Fibroblast of lung (primary cell): ENCODE results near the gene COL9A3. TPM values are rescaled to one million over a fixed set of nuclear protein-coding genes. Genes with fewer than 3 reads are reported as not detected.

ENCODE experiments used
- DNase-seq, 2 donors: peaks; one replicate each; pipeline versions ENCODE4 v3.0.0 to v3.0.0-alpha.2; 2010; ENCODE audit warnings: low read depth in 2 of 2
- H2AFZ ChIP-seq: 2 replicates; pipeline ENCODE4 v1.5.1; 2012; ENCODE audit warnings: low read length, control low read depth, inconsistent platforms
- H3K27ac ChIP-seq: 2 replicates; pipeline ENCODE4 v1.5.1; 2011; ENCODE audit warnings: low read length, control low read depth; ENCODE audit not compliant: insufficient read depth
- H3K27me3 ChIP-seq: 2 replicates; pipeline ENCODE4 v1.5.1; 2011; ENCODE audit warnings: mild to moderate bottlenecking, low read length; ENCODE audit not compliant: control insufficient read depth, insufficient read depth
- H3K36me3 ChIP-seq: 2 replicates; pipeline ENCODE4 v1.5.1; 2011; ENCODE audit warnings: low read length; ENCODE audit not compliant: control insufficient read depth, insufficient read depth
- H3K4me1 ChIP-seq: 2 replicates; pipeline ENCODE4 v1.5.1; 2011; ENCODE audit warnings: low read length; ENCODE audit not compliant: control insufficient read depth, insufficient read depth; ENCODE audit errors: extremely low read depth
- H3K4me2 ChIP-seq: 2 replicates; pipeline ENCODE4 v1.5.1; 2011; ENCODE audit warnings: low read length, control low read depth; ENCODE audit not compliant: insufficient read depth; ENCODE audit errors: extremely low read depth
- H3K4me3 ChIP-seq, 4 experiments: fragments of 200-600 bp in 1 of 4; sonication (generic) in 1 of 4; replicated peaks in 1 of 4; 2 replicates each; pipeline ENCODE4 v1.5.1; 2011 to 2016; ENCODE audit warnings: low read length in 4 of 4, low read depth in 3 of 4, mild to moderate bottlenecking in 3 of 4, control low read depth in 2 of 4, inconsistent platforms in 1 of 4, mixed read lengths in 1 of 4; ENCODE audit not compliant: insufficient read depth in 1 of 4; ENCODE audit errors: control extremely low read depth in 1 of 4
- H3K79me2 ChIP-seq: 2 replicates; pipeline ENCODE4 v1.5.1; 2012; ENCODE audit warnings: mild to moderate bottlenecking, low read length, inconsistent platforms; ENCODE audit not compliant: control insufficient read depth, insufficient read depth
- H3K9ac ChIP-seq: 2 replicates; pipeline ENCODE4 v1.5.1; 2011; ENCODE audit warnings: mild to moderate bottlenecking, low read length, control low read depth; ENCODE audit not compliant: insufficient read depth
- H3K9me3 ChIP-seq: 2 replicates; pipeline ENCODE4 v1.5.1; 2012; ENCODE audit warnings: low read depth, low read length; ENCODE audit not compliant: control insufficient read depth, insufficient read depth
- H4K20me1 ChIP-seq: 2 replicates; pipeline ENCODE4 v1.5.1; 2011; ENCODE audit warnings: low read length; ENCODE audit not compliant: control insufficient read depth, insufficient read depth; ENCODE audit errors: extremely low read depth
- CTCF ChIP-seq, 2 donors: IDR thresholded peaks in 1 of 2; conservative IDR thresholded peaks in 1 of 2; 1 replicate in 1 of 2; 2 replicates in 1 of 2; pipeline ENCODE4 v1.5.1; 2011 to 2012; ENCODE audit warnings: low read length in 2 of 2, control low read depth in 1 of 2, inconsistent platforms in 1 of 2, low read depth in 1 of 2, mild to moderate bottlenecking in 1 of 2
- EZH2 ChIP-seq: IDR thresholded peaks from 2 replicates; pipeline ENCODE4 v1.5.1; 2012; ENCODE audit warnings: low read length, control low read depth, mild to moderate bottlenecking; ENCODE audit errors: missing control alignments
- polyA plus RNA-seq, 2 donors: library from polyadenylated mRNA; depleted of rRNA in 1 of 2; stranded (reverse) in 1 of 2; unstranded in 1 of 2; fragments of >200 nt; gene quantifications; 2 replicates each; pipeline ENCODE4 v1.2.1, GENCODE V29; 2011 to 2012; ENCODE audit warnings: missing spikeins in 1 of 2
- total RNA-seq: library from RNA; depleted of rRNA; stranded (reverse); fragments of >200 nt; gene quantifications from 2 replicates; pipeline ENCODE4 v1.2.1, GENCODE V29; 2014

COL9A3 gene
- total and polyA plus RNA-seq, 2 donors (not counting 1 experiment from before 2014, with no cell fraction given), result 0.17 TPM

- Histone ChIP-seq H3K4me1 (peaks cover 15% of the 10 kb centered on the region), H3K9me3 (no peaks in the 10 kb centered on the region), H3K9ac (no peak overlapping the region), H3K27ac (no peak overlapping the region), H4K20me1 (no peaks in the 10 kb centered on the region), H3K4me3 (no peak overlapping the region), H3K27me3 (no peaks in the 10 kb centered on the region), H3K4me2 (no peak overlapping the region), H3K79me2 (no peaks in the 10 kb centered on the region), H2AFZ (no peak overlapping the region), H3K36me3 (peaks cover 35% of the 10 kb centered on the region)
- no peak for DNase-seq
- TF ChIP-seq EZH2 (no peak), CTCF (conservative IDR thresholded peaks at IDR 0.05 in 1 of 2, IDR thresholded peaks at IDR 0.05 in 1 of 2; ENCODE audit: low read depth in 1 of 2, low read length in 2 of 2) (no peak)
Observed at GRCh38 chr20:62888910-62889309, 72.1 kb downstream of the COL9A3 start.

- Histone ChIP-seq H3K27me3 (no peaks in the 10 kb centered on the region), H3K4me3 (no peak overlapping the region), H3K9me3 (no peaks in the 10 kb centered on the region), H3K4me2 (no peak overlapping the region), H3K4me1 (peaks cover 15% of the 10 kb centered on the region), H3K27ac (no peak overlapping the region), H3K36me3 (peaks cover 37% of the 10 kb centered on the region), H3K9ac (no peak overlapping the region), H2AFZ (no peak overlapping the region), H3K79me2 (no peaks in the 10 kb centered on the region), H4K20me1 (no peaks in the 10 kb centered on the region)
- TF ChIP-seq CTCF (conservative IDR thresholded peaks at IDR 0.05 in 1 of 2, IDR thresholded peaks at IDR 0.05 in 1 of 2; ENCODE audit: low read depth in 1 of 2, low read length in 2 of 2), result no peak
- TF ChIP-seq EZH2, result no peak
- DNase-seq, result no peak
Observed at GRCh38 chr20:62889411-62889810, 72.6 kb downstream of the COL9A3 start.

GRCh38 chr20:62889871-62890270, 73.0 kb downstream of the COL9A3 start:
- Histone ChIP-seq H3K27ac (no peak overlapping the region), H3K79me2 (no peaks in the 10 kb centered on the region), H3K27me3 (no peaks in the 10 kb centered on the region), H3K9ac (no peak overlapping the region), H3K36me3 (peaks cover 39% of the 10 kb centered on the region), H4K20me1 (no peaks in the 10 kb centered on the region), H3K9me3 (no peaks in the 10 kb centered on the region), H3K4me1 (peaks cover 15% of the 10 kb centered on the region), H3K4me3 (no peak overlapping the region), H2AFZ (no peak overlapping the region), H3K4me2 (no peak overlapping the region)
- no peak for TF ChIP-seq CTCF (conservative IDR thresholded peaks at IDR 0.05 in 1 of 2, IDR thresholded peaks at IDR 0.05 in 1 of 2; ENCODE audit: low read depth in 1 of 2, low read length in 2 of 2)
- TF ChIP-seq EZH2, result no peak
- DNase-seq, result no peak
